SK-N-MC (cell line): ENCODE measurements around the gene CLNK.

Experiments
- EZH2 ChIP-seq: fragments of 200-600 bp; sonication (generic); IDR thresholded peaks from one replicate; pipeline ENCODE4 v1.6.1; 2017; ENCODE audit warnings: antibody characterized with exemption
- POLR2AphosphoS5 ChIP-seq: IDR thresholded peaks from 2 replicates; pipeline ENCODE4 v1.6.1; 2012; ENCODE audit warnings: mild to moderate bottlenecking, low read depth, low read length, borderline replicate concordance

DNA sequence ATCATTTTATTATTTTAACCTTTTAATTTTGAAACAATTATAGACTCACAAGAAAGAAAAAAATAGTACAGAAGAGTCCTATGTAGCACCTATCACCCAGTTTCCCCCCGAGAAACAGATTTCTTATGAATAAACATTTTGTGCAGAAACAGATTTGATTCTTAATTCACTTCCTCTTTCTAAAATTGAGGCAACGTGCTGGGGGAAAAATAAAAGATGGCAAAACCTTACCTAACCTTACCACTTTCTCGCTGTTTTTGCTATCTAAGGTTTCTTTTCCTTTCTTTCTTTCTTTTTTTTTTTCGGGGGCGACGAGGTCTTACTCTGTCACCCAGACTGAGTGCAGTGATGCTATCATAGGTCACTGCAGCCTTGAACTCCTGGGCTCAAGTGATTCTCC, 4.3 kb upstream of the CLNK start:
- no peak for TF ChIP-seq EZH2
- no peak for TF ChIP-seq POLR2AphosphoS5
